HG03066 (cell line): Measurements from ENCODE around the gene MFN2.

ENCODE experiments used
- ATAC-seq: cut with Tn5 transposase; IDR thresholded peaks from one replicate; pipeline ENCODE4 v1.9.1; 2021; ENCODE audit warnings: low read depth; ENCODE audit not compliant: unreplicated experiment

The MFN2 gene

GRCh38 chr1:11957897-11958296, 22.3 kb upstream of the MFN2 start:
- ATAC-seq = no peak

GRCh38 chr1:11960276-11960675, 20.0 kb upstream of the MFN2 start:
- ATAC-seq = no peak

DNA sequence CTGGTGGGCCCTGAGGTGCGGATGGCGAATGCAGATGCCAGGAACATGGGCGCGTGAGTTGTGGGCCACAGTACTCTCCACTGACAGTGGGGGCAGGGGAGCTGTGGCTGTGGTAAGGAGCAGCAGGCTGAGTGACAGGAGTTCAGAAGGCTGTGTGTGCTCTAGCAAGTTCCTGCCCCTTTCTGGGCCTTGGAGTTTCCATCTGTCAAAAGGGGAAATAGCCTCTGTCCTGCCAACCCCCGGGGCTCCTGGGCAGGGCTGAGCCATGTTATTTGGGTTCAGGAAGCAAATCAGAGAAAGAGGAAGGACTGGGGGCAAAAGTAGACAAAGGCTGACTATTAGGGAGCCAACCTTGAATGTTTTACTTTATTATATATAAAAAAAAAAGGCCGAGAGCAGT, 19.5 kb upstream of the MFN2 start:
- no peak for ATAC-seq

- ATAC-seq = no peak
Observed at GRCh38 chr1:11961230-11961629, 19.0 kb upstream of the MFN2 start.

DNA sequence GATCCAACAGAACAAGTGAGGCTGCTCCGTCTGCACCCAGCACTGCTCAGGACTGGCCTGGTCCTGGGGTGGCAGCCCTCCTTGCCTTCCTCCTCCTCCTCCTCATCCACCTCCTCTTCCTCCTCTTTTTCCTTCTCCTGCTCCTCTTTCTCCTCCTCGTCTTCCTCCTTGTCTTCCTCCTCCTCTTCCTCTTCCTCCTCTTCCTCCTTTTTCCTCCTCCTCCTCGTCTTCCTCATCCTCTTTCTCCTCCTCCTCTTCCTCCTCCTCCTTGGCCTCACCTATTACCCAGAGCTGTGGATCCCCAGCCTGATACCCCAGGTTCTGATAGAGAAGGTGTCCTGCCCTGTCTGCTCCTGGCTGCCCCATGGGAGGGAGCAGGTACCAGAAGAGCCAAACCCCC, 16.6 kb upstream of the MFN2 start:
- ATAC-seq = no peak

GRCh38 chr1:11964656-11965055, 15.6 kb upstream of the MFN2 start:
- ATAC-seq = no peak

GRCh38 chr1:11967028-11967547, 13.2 kb upstream of the MFN2 start:
- ATAC-seq = no peak

GRCh38 chr1:11970441-11971185, 9.6 kb upstream of the MFN2 start:
- ATAC-seq = no peak

- ATAC-seq = no peak
Observed at GRCh38 chr1:11977625-11978024, 2.6 kb upstream of the MFN2 start.

- no peak for ATAC-seq
Observed at GRCh38 chr1:11978301-11978700, 1.9 kb upstream of the MFN2 start.

DNA sequence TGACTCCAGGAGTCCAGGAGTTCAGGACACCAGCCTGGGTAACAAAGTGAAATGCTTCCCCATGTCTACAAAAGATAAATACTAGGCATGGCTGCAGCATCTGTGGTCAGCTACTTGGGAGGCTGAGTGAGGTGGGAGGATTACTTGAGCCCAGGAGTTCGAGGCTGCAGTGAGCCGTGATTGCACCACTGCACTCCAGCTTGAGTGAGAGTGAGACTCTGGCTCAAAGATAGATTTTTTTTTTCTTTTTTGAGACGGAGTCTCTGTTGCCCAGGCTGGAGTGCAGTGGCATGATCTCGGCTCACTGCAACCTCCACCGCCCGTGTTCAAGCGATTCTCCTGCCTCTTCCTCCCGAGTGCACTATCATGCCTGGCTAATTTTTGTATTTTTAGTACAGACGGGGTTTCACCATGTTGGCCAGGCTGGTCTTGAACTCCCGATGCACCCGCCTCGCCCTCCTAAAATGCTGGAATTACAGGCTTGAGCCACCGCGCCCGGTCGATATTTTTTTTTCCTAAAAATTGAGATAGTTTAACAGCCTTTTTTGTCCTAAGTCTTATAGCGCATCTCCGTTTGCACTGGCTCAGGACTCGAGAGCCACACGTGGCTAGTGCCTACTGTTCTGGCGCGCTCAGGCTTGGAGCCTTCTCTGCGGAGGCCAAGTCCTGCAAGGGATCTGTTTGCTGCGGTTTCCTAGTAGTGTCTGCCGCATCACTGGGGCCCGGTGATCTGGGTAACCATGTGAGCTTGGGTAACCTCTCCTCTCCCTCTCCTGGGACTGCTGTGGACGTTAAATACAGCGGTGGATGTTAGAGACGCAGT, 1.0 kb upstream of the MFN2 start:
- no peak for ATAC-seq

DNA sequence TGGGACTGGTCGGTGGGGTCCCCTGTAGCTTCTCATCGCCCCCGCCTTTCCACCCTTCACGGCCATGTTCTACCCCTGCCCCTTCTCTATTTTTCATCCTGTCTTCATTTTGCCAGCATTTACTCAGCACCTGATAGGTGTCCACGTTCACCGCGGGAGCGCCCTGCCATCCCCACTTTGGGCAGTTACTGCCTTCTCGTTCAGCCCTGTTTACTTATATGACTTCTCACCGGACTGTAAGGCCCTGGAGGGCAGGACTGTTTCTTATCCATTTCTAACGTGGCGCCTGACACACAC, 380 bp downstream of the MFN2 start:
- ATAC-seq = no peak

- no peak for ATAC-seq
Observed at GRCh38 chr1:11981378-11982009, 1.2 kb downstream of the MFN2 start.

DNA sequence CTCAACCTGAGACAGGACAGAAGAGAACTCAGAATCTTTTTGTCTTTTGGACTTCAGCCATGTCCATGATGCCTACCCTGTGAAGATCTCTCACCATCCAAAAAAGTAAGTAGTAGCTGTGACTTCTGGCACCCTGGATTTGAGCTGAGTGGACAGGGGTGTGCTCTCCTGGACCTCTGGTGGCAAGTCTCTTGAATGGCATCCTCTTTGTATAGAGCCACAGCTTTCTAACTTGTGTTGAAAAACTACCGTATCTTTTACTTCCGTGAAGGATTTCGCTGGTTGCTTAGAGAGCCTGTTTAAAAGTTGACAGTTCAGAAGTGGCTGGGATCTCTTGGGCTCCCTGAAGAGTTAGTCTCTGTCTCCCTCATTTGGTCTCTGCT, 1.8 kb downstream of the MFN2 start:
- no peak for ATAC-seq

- no peak for ATAC-seq
Observed at GRCh38 chr1:11984121-11984520, 3.9 kb downstream of the MFN2 start.

DNA sequence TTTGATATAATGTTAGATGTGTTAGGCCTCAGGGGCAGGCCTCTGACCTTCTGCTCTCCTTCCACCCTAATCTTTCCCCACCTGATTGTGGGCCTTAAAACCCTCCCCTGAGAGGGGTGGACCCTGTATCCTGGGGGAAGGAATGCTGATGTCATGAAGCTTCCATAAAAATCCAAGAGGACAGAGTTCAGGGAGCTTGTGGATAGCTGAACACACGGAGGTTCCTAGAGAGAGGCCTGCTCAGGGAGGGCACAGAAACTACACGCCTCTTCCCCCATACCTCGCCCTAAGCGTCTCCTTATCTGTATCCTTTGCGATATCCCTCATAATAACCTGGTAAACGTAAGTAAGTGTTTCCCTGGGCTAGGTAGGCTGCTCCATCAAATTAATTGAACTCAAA, 4.3 kb downstream of the MFN2 start:
- no peak for ATAC-seq

DNA sequence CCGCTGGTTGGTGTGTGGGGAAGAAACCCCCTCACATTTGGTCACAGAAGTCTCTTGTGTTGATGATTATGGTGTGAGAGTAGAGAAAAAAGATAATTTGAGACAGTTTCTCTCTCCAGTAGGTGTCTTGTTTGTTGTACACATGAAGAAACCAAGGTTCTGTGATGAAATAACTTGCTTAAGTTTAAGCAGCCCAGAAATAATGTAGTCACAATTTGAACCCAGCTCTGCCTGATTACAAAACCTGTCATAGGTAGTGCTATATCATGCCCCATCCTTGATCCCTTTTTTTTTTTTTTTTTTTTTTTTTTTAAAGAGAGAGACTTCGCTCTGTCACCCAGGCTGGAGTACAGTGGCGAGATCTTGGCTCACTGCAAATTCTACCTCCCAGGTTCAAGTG, 4.9 kb downstream of the MFN2 start:
- ATAC-seq = no peak

- no peak for ATAC-seq
Observed at GRCh38 chr1:11985851-11986250, 5.6 kb downstream of the MFN2 start.

- no peak for ATAC-seq
Observed at GRCh38 chr1:11989669-11990068, 9.4 kb downstream of the MFN2 start.

GRCh38 chr1:11990303-11991032, 10.2 kb downstream of the MFN2 start:
- no peak for ATAC-seq
